GM20431 (cell line): ENCODE measurements around the gene MYLK3.

Experiments
- in situ Hi-C: fragments of 300-500 bp; cut with MseI, MboI; formaldehyde crosslinking; loops from one replicate; pipeline ENCODE4 v1.15.0; 2020; ENCODE audit warnings: low sequenced_read_pairs; ENCODE audit not compliant: unreplicated experiment

MYLK3 gene

DNA sequence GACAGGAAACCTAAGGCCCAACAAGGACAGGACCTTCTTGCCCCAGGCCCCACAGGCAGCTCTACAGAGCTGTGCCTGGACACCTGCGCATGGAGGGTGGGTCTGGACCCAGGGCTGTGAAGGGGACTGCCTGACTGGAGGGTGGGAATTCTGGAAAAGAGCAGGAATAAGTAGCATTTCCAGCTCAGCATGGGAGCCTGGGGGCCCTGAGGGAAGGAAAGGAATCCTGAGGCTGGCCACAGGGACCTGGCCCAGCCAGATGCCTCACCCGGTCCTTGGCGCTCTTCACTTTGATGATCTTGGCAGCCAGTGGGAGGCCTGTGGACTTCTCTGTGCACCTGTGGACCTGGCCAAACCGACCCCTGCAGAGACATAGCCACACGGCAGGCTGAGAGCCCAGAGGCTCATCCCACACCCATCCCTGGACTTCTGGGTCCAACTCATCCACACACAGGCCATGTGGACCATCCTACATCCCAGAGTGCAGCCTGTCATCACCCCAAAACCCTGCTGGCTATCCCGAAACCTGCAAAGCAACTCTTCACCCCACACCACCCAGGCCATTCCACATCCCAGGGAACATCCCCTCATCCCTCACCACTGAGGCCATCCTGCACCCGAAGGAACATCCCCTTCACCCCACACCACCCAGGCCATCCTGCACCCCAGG lies 18.7 kb downstream of the MYLK3 start:
- in situ Hi-C loops, result no loop called here

- in situ Hi-C loops, result no loop called here
These were observed 19.3 kb downstream of the MYLK3 start for GRCh38 chr16:46728806-46729205.

DNA sequence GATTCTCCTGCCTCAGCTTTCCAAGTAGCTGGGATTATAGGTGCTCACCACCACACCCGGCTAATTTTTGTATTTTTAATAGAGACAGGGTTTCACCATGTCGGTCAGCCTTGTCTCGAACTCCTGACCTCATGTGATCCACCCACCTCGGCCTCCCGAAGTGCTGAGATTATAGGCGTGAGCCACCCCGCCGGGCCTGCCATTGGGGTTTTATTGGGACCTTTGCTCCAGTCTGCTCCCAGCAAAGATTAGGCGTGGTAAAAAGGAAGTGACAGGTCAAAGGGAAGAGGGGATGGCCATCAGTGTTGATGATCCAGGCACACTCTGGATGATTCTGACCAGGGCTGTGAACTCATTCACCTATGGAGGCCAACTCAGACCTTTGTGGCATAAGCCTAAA lies 20.5 kb downstream of the MYLK3 start:
- in situ Hi-C loops, result no loop called here

- in situ Hi-C loops, result no loop called here
These were observed 21.0 kb downstream of the MYLK3 start for GRCh38 chr16:46727184-46727583.

- in situ Hi-C loops, result no loop called here
These were observed 26.3 kb downstream of the MYLK3 start for GRCh38 chr16:46721885-46722284.

DNA sequence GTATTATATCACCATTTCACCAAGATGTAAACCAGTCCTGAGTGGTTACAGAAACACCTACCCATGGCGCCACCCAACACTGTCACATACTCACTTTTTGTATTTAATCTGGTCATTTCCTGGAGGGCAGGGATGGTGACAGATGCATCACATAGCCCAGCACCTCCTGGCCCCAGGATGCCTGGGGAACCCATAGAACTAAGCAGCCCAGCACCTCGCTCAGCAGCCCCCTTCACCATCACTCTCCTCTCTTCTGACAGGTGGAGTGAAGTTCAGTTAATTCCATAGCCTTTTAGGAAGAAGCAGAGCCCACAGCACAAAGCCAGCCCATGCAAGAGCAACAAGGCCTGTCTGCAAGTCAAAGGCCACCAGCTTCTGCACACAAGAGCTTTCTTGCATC lies 27.5 kb downstream of the MYLK3 start:
- in situ Hi-C loops, result no loop called here

DNA sequence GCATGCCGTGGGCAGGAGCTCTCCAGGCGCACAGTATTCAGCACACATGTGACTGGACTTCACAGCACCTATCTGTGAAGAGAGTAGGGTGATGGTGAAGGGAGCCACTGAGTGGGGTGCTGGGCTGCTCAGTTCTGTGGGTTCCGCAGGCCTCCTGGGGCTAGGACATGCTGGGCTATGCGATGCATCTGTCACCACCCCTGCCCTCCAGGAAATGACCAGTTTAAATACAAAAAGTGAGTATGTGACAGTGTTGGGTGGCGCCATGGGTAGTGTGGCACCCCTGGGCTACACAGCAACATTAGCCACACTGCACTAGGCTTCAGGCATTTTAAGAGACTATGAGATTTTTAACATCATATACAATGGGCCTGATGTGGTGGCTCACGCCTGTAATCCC lies 28.6 kb downstream of the MYLK3 start:
- in situ Hi-C loops, result no loop called here

- in situ Hi-C loops, result no loop called here
These were observed 29.9 kb downstream of the MYLK3 start for GRCh38 chr16:46718214-46718613.

GRCh38 chr16:46717692-46718091 lies 30.5 kb downstream of the MYLK3 start:
- in situ Hi-C loops, result no loop called here

GRCh38 chr16:46715769-46716305 lies 32.3 kb downstream of the MYLK3 start:
- in situ Hi-C loops, result no loop called here

DNA sequence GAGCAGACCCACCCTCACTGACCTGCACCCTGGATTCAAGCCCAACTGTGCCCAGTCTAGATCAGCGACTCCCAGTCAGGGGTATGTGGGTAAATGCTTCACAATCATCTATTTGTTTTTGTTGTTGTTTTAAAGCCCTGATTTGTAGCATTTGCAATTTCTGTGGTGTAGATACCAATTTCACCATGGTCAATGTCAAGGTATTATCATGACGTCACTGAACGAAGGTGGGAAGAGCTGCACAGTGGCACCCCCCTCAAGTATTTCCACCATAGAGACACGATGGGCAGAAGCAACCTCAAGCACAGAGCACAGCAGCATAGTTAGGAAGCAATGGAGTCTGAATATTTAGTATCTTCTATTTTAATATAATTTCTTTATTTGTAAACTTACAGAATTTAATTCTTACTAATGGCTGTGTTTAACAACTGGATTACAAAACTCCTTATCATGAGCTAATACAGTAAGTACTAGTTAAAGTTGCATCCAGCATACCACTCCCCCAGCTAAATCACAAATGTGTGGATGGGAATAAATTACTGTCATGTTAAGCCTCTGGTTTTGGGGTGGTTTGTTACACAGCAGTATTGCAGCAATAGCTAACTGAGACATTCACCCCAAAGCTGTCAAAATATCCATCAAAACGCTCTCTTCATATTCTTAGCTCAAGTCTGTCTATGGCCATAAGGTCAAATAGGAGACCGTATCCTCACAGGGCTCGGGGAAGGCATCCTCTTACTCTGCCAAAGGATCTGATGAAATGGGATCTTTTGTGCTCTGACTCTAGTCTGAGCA lies 33.1 kb downstream of the MYLK3 start:
- in situ Hi-C loops, result no loop called here

DNA sequence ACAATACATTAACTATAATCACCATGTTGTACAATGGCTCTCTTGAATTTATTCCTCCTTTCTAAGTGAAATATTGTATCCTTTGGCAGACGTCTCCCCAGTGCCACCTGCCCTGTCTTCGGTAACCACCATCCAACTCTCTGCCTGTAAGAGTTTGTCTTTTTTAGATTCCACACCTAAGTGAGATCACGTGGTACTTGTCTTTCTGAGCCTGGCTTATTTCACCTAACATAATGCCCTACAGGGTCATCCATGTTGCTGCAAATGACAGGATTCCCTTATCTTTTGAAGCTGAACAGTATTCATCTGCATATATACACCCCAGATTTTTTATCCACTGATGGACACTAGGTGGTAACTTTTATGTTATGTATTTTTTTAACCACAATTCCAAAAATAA lies 34.5 kb downstream of the MYLK3 start:
- in situ Hi-C loops, result no loop called here

DNA sequence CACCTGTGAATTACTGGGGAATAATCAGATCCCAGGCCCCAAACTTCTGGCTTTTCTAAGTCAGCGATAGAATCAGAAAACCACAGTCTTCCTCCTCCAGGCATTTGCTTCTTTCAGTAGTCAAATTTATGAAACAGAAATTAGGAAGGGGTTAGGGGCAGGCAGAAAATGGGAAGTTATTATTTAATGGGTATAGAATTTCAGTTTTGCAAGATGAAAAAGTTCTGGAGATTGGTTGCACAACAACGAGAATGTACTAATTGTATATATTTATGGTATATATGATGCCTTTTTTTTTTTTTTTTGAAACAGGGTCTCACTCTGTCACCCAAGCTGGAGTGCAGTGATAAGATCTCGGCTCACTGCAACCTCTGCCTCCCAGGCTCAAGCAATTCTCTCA lies 35.2 kb downstream of the MYLK3 start:
- in situ Hi-C loops, result no loop called here

DNA sequence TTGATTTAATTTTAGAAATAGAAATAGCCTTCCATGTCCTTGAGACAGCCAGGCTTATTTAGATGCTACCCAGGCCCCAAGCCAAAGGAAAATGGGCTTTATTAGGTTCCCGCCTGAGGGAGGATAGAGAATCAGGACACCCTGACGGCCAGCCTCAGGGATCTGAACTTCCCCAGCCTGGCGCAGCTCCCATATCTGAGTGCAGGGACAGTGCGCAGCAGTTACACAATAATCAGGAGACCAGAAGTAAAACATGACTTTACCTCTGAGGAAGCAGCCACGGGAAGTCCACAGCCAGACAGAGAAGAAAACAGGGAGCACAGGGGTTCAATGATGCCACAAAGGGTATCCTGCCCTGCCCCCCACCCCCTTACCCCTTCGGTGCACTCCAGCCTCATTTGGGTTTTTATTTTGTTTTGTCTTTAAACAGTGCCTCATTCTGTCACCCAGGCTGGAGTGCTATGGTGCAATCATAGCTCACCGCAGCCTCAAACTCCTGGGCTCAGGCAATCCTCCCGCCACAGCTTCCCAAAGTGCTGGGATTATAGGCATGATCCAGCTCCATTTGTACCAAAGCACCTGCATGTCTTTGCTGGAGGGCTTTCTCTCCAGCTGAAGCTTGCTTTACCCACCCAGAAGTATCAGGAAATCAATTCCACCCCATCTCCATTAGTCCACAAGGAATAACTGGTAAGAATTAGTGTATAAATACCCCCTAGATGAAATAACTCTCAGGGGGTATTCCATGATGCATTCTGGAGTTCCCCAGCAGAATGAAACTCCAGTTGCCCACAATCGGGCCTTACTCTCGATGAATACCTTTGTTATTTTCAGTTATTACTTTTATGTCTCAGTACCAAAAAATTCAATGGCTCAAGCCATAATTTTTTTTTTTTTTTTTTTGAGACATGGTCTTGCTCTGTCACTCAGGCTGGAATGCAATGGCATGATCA lies 36.8 kb downstream of the MYLK3 start:
- in situ Hi-C loops, result no loop called here

DNA sequence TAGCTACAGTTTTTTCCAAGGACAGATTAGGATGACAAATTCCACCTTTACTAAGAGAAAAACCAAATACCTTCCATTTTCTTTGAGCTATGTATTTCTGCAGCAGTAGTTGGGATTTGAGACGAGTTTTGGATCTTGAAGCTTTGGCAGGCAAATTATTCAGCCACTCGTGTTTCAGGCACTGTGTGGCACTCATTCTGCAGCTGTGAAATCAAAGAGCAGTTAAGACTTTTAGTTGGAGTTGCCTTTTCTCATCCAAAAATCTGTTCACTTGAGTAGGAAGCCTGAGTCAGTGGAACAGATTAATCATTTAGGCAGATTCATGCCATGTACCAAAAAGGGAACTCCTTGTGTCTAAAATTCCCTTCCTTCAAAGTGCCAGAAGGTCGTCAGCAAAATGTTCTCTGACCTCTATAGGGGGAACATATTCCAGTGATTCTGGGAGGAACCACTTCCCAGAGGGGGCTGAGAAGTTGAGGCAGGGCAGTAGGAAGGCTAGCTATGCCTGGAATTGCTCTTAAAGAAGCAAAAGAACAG lies 38.6 kb downstream of the MYLK3 start:
- in situ Hi-C loops, result no loop called here

DNA sequence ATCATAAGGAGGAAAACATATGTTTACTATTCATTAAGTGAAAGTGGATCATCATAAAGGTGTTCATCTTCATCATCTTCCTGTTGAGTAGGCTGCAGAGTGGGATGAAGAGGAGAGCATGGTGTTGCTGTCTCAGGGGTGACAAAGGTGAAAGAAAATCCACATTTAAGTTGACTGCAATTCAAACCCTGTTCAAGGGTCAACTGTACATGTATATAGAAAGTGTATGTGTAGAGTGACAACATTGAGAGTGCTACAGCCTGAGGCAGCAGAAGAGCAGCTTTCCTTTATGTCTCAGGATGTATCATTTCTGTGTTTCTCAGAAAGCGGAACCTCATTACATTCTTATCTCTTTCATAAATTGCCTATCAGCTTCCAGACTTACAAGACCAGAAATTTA lies 41.5 kb downstream of the MYLK3 start:
- in situ Hi-C loops, result no loop called here

DNA sequence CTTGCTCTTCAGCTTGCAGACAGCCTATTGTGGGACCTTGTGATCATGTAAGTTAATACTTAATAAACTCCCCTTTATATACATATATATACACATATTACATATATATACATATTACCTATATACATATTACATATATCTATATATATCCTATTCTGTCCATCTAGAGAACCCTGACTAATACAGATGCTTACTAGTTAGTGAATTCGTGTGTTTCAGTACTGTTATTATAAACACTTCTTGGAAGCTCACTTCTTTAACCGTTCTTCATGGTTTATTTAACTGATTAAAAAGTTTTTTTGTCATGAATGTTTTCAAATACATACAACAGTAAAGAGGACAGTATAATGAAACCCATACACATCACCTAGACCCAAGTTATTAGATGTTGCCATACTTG lies 46.1 kb downstream of the MYLK3 start:
- in situ Hi-C loops, result no loop called here

DNA sequence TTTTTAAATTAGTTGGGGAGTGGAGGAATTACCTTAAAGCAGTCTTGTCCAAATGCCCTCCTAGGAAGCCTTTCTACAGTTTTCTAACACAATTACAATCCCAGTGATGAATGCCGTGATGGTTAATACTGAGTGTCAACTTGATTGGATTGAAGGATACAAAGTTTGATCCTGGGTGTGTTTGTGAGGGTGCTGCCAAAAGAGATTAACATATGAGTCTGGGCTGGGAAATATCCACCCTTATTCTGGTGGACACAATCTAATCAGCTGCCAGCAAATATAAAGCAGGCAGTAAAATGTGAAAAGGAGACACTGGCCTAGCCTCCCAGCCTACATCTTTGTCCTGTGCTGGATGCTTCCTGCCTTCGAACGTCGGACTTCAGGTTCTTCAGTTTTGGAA lies 46.5 kb downstream of the MYLK3 start:
- in situ Hi-C loops, result no loop called here

DNA sequence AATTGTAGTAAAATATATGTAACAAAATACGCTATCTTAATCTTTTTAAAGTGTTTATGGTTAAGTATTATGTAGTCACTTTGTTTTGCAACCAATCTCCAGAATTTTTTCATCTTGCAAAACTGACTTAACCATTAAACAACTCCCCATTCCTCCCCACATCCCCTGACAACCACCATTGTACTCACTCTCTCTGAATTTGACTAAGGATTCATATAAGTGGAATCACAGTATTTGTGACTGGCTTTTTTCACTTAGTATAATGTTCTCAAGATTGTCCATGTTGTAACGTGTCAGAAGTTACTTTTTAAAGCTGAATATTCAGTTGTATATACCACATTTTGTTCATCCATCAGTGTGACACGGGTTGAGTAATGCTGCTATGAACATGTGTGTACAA lies 48.1 kb downstream of the MYLK3 start:
- in situ Hi-C loops, result no loop called here

GRCh38 chr16:46696957-46697356 lies 51.2 kb downstream of the MYLK3 start:
- in situ Hi-C loops, result no loop called here
